ENCODE measurements around the gene STYX.

GRCh38 chr14:52791223-52792096, 61.5 kb downstream of the STYX start, which contains the start of gene GNPNAT1:
- TF ChIP-seq CREB1 (CRISPR knock-in tag; IDR thresholded peaks at IDR 0.05) (no peak), ARID4B (CRISPR knock-in tag; IDR thresholded peaks at IDR 0.05; ENCODE audit: borderline replicate concordance) (peak; percentile 84; the same call in 1 of the 2 replicates)
